K562 (cell line): Measurements from ENCODE around the gene CREB3L1. TPM values are rescaled to one million over a fixed set of nuclear protein-coding genes. Genes with fewer than 3 reads are reported as not detected.

Source experiments
- BRF1 ChIP-seq: IDR thresholded peaks from 3 replicates; pipeline ENCODE4 v1.6.1; 2011; ENCODE audit warnings: borderline replicate concordance, mild to moderate bottlenecking; ENCODE audit not compliant: insufficient read length; ENCODE audit errors: extremely low read depth
- CC2D1A ChIP-seq: fragments of 450-650 bp; IDR thresholded peaks from 2 replicates; pipeline ENCODE4 v1.6.1; 2017; ENCODE audit warnings: mild to moderate bottlenecking
- CREM ChIP-seq: IDR thresholded peaks from 2 replicates; pipeline ENCODE4 v1.6.1; 2014; ENCODE audit warnings: antibody characterized with exemption, low read depth
- HDAC1 ChIP-seq, 2 experiments: fragments of 450-650 bp; IDR thresholded peaks; 2 replicates each; pipeline ENCODE4 v1.6.1; 2016 to 2017; ENCODE audit warnings: inconsistent platforms in 1 of 2, mild to moderate bottlenecking in 1 of 2, moderate library complexity in 1 of 2
- HES1 ChIP-seq: fragments of 450-650 bp; IDR thresholded peaks from 2 replicates; pipeline ENCODE4 v1.6.1; 2016; ENCODE audit warnings: low read depth, mild to moderate bottlenecking, moderate library complexity
- NFIX ChIP-seq: fragments of 250-450 bp; sonication (Bioruptor Pico); IDR thresholded peaks from 2 replicates; pipeline ENCODE4 v1.4.0; 2020; ENCODE audit warnings: low read depth, mild to moderate bottlenecking, moderate library complexity
- PBX2 ChIP-seq, 2 experiments: IDR thresholded peaks in 1 of 2; conservative IDR thresholded peaks in 1 of 2; 2 replicates each; pipeline ENCODE4 v1.6.1; 2016; ENCODE audit warnings: low read depth in 2 of 2, mild to moderate bottlenecking in 1 of 2, missing compliant biosample characterization in 1 of 2, missing genetic modification characterization in 1 of 2, moderate library complexity in 1 of 2
- ZNF282 ChIP-seq: sonication (generic); formaldehyde crosslinking; IDR thresholded peaks from 2 replicates; pipeline ENCODE4 v1.8.1; 2023; ENCODE audit warnings: missing genetic modification reagents
- polyA plus RNA-seq, 8 experiments: library from polyadenylated mRNA; depleted of rRNA in 4 of 8; stranded (reverse) in 5 of 8; unstranded in 3 of 8; fragments of >200 nt; fragmentation: Nextera tagmentation in 2 of 8; fragmentation: Illumina TruSeq in 1 of 8; extraction: Ambion mirVana in 2 of 8; extraction: Trizol in 1 of 8; gene quantifications; 2 replicates each; pipeline versions ENCODE4 v1.2.1 to v1.2.3, GENCODE V29; 2011 to 2014; ENCODE audit warnings: inconsistent platforms in 1 of 8, missing spikeins in 1 of 8
- total RNA-seq, 7 experiments: library from RNA; depleted of rRNA in 6 of 7; stranded (reverse); fragments of >200 nt in 6 of 7; fragmentation: Illumina TruSeq in 2 of 7; extraction: Trizol in 2 of 7; gene quantifications; 2 replicates each; pipeline versions ENCODE4 v1.2.1 to v1.2.3, GENCODE V29; 2011 to 2021; ENCODE audit warnings: low replicate concordance in 1 of 7
- TF ChIP-seq, protein P1 (sequence below), 3 experiments: fragments of 200-800 bp in 1 of 3; fragments of 250-450 bp in 1 of 3; fragments of 450-650 bp in 1 of 3; sonication (Bioruptor Pico) in 1 of 3; sonication (Bioruptor generic) in 1 of 3; formaldehyde crosslinking in 1 of 3; IDR thresholded peaks; 2 replicates each; pipeline versions ENCODE4 v1.6.1 to v1.8.0; 2016 to 2022; ENCODE audit warnings: mild to moderate bottlenecking in 2 of 3, missing genetic modification characterization in 2 of 3, missing compliant biosample characterization in 1 of 3, moderate library complexity in 1 of 3
- TF ChIP-seq, protein P2 (sequence below), 3 experiments: IDR thresholded peaks in 2 of 3; conservative IDR thresholded peaks in 1 of 3; 2 replicates each; pipeline ENCODE4 v1.5.1; 2011 to 2012; ENCODE audit warnings: low read length in 3 of 3, mild to moderate bottlenecking in 3 of 3, control low read depth in 2 of 3, improper control_type of control experiment in 1 of 3, inconsistent platforms in 1 of 3, low read depth in 1 of 3, mixed read lengths in 1 of 3, moderate library complexity in 1 of 3; ENCODE audit not compliant: insufficient read depth in 2 of 3
- TF ChIP-seq, protein P3 (sequence below): fragments of 250-450 bp; sonication (Bioruptor Pico); IDR thresholded peaks from 2 replicates; pipeline ENCODE4 v1.5.0; 2020; ENCODE audit warnings: mild to moderate bottlenecking, borderline replicate concordance

CREB3L1 gene
- total and polyA plus RNA-seq, 9 of the 15 experiments (the other 6 are each of a cell fraction or from before 2014, with no cell fraction given), result 1.2 to 27.6 (median 3.7) TPM

- TF ChIP-seq PBX2 (CRISPR knock-in tag; IDR thresholded peaks at IDR 0.05; ENCODE audit: low read depth), result no peak
- no peak for TF ChIP-seq PBX2 (tag; conservative IDR thresholded peaks at IDR 0.05; ENCODE audit: low read depth)
- TF ChIP-seq, protein P1, sequence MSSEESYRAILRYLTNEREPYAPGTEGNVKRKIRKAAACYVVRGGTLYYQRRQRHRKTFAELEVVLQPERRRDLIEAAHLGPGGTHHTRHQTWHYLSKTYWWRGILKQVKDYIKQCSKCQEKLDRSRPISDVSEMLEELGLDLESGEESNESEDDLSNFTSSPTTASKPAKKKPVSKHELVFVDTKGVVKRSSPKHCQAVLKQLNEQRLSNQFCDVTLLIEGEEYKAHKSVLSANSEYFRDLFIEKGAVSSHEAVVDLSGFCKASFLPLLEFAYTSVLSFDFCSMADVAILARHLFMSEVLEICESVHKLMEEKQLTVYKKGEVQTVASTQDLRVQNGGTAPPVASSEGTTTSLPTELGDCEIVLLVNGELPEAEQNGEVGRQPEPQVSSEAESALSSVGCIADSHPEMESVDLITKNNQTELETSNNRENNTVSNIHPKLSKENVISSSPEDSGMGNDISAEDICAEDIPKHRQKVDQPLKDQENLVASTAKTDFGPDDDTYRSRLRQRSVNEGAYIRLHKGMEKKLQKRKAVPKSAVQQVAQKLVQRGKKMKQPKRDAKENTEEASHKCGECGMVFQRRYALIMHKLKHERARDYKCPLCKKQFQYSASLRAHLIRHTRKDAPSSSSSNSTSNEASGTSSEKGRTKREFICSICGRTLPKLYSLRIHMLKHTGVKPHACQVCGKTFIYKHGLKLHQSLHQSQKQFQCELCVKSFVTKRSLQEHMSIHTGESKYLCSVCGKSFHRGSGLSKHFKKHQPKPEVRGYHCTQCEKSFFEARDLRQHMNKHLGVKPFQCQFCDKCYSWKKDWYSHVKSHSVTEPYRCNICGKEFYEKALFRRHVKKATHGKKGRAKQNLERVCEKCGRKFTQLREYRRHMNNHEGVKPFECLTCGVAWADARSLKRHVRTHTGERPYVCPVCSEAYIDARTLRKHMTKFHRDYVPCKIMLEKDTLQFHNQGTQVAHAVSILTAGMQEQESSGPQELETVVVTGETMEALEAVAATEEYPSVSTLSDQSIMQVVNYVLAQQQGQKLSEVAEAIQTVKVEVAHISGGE (CRISPR knock-in tag; IDR thresholded peaks at IDR 0.05), result peak in 1 of 3 experiments; percentile 70; a peak in 2 of 6 replicates
- TF ChIP-seq BRF1, result no peak
- TF ChIP-seq, protein P2, sequence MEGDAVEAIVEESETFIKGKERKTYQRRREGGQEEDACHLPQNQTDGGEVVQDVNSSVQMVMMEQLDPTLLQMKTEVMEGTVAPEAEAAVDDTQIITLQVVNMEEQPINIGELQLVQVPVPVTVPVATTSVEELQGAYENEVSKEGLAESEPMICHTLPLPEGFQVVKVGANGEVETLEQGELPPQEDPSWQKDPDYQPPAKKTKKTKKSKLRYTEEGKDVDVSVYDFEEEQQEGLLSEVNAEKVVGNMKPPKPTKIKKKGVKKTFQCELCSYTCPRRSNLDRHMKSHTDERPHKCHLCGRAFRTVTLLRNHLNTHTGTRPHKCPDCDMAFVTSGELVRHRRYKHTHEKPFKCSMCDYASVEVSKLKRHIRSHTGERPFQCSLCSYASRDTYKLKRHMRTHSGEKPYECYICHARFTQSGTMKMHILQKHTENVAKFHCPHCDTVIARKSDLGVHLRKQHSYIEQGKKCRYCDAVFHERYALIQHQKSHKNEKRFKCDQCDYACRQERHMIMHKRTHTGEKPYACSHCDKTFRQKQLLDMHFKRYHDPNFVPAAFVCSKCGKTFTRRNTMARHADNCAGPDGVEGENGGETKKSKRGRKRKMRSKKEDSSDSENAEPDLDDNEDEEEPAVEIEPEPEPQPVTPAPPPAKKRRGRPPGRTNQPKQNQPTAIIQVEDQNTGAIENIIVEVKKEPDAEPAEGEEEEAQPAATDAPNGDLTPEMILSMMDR (IDR thresholded peaks at IDR 0.05 in 2 of 3, conservative IDR thresholded peaks at IDR 0.05 in 1 of 3; ENCODE audit: insufficient read depth in 2 of 3, low read depth in 1 of 3, low read length in 3 of 3), result 0 out of 6 replicates have a peak, but pooled peaks of 1 of the 3 experiments have one; percentile 3
- TF ChIP-seq NFIX, result no peak
- TF ChIP-seq ZNF282 (CRISPR knock-in tag), result no peak
- peak in 1 of 2 experiments; percentile 96; a peak in 2 of 4 replicates for TF ChIP-seq HDAC1 (IDR thresholded peaks at IDR 0.05)
- peak; percentile 58 for TF ChIP-seq CREM
- TF ChIP-seq HES1, result peak; percentile 38; the same call in 1 of the 2 replicates
- TF ChIP-seq, protein P3, sequence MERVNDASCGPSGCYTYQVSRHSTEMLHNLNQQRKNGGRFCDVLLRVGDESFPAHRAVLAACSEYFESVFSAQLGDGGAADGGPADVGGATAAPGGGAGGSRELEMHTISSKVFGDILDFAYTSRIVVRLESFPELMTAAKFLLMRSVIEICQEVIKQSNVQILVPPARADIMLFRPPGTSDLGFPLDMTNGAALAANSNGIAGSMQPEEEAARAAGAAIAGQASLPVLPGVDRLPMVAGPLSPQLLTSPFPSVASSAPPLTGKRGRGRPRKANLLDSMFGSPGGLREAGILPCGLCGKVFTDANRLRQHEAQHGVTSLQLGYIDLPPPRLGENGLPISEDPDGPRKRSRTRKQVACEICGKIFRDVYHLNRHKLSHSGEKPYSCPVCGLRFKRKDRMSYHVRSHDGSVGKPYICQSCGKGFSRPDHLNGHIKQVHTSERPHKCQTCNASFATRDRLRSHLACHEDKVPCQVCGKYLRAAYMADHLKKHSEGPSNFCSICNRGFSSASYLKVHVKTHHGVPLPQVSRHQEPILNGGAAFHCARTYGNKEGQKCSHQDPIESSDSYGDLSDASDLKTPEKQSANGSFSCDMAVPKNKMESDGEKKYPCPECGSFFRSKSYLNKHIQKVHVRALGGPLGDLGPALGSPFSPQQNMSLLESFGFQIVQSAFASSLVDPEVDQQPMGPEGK (CRISPR knock-in tag), result no peak
- peak; percentile 52; the same call in 1 of the 2 replicates for TF ChIP-seq CC2D1A
These were observed 40.0 kb upstream of the CREB3L1 start (continued) for GRCh38 chr11:46237248-46238077.
